CD4-positive, alpha-beta T cell treated with Interleukin-1 beta for 1 hour (primary cell): Measurements from ENCODE around the gene ADGRF5.
"Not testable (repeated sequence)": the region's sequence is repeated elsewhere in the genome, so short reads cannot be mapped to it uniquely, and the experiment has no call there.

Experiments
- DNase-seq, 2 donors: peaks; one replicate each; pipeline ENCODE4 v3.0.0-alpha.2; 2020 to 2022

The ADGRF5 gene

GRCh38 chr6:46893648-46894047, 28.1 kb downstream of the ADGRF5 start:
- no peak for DNase-seq

- no peak for DNase-seq
Observed at GRCh38 chr6:46891252-46891795, 30.4 kb downstream of the ADGRF5 start.

GRCh38 chr6:46888578-46888977, 33.2 kb downstream of the ADGRF5 start:
- no peak for DNase-seq

GRCh38 chr6:46888031-46888430, 33.7 kb downstream of the ADGRF5 start:
- no peak for DNase-seq

- DNase-seq = no peak
Observed at GRCh38 chr6:46882645-46883044, 39.1 kb downstream of the ADGRF5 start.

- DNase-seq = no peak
Observed at GRCh38 chr6:46879003-46879402, 42.7 kb downstream of the ADGRF5 start.

GRCh38 chr6:46876126-46876525, 45.6 kb downstream of the ADGRF5 start:
- DNase-seq = no peak

- no peak for DNase-seq
Observed at GRCh38 chr6:46867411-46867810, 54.3 kb downstream of the ADGRF5 start.

- DNase-seq = no peak
Observed at GRCh38 chr6:46865221-46865620, 56.5 kb downstream of the ADGRF5 start.

GRCh38 chr6:46863791-46864190, 57.9 kb downstream of the ADGRF5 start:
- DNase-seq = no peak

- no peak for DNase-seq
Observed at GRCh38 chr6:46862381-46862780, 59.4 kb downstream of the ADGRF5 start.

GRCh38 chr6:46855966-46856365, 65.8 kb downstream of the ADGRF5 start:
- peak in 1 of 2 donors; percentile 19 for DNase-seq

- not testable (repeated sequence) for DNase-seq
Observed at GRCh38 chr6:46851576-46851975, 70.2 kb downstream of the ADGRF5 start.

- no peak for DNase-seq
Observed at GRCh38 chr6:46850792-46851191, 70.9 kb downstream of the ADGRF5 start.

GRCh38 chr6:46849361-46849690, 72.4 kb downstream of the ADGRF5 start:
- DNase-seq = no peak

- peak; percentile 46 to 56 for DNase-seq
Observed at GRCh38 chr6:46848684-46849360, 72.9 kb downstream of the ADGRF5 start.

GRCh38 chr6:46845126-46845525, 76.6 kb downstream of the ADGRF5 start:
- DNase-seq = no peak

- not testable (repeated sequence) for DNase-seq
Observed at GRCh38 chr6:46842252-46842846, 79.4 kb downstream of the ADGRF5 start.

- no peak for DNase-seq
Observed at GRCh38 chr6:46838033-46838432, 83.7 kb downstream of the ADGRF5 start.

- DNase-seq = not testable (repeated sequence)
Observed at GRCh38 chr6:46834991-46835390, 86.7 kb downstream of the ADGRF5 start.

GRCh38 chr6:46834257-46834916, 87.4 kb downstream of the ADGRF5 start:
- DNase-seq = not testable (repeated sequence)

- DNase-seq = no peak
Observed at GRCh38 chr6:46832816-46833215, 88.9 kb downstream of the ADGRF5 start.

- no peak for DNase-seq
Observed at GRCh38 chr6:46828939-46829338, 92.8 kb downstream of the ADGRF5 start.

- no peak for DNase-seq
Observed at GRCh38 chr6:46821458-46821881, 100.3 kb downstream of the ADGRF5 start.
